Stimulated activated naive CD4-positive, alpha-beta T cell treated with Interleukin-2 at 50 U/mL for 16 hours (primary cell): ENCODE data around the gene PTGES3L.
"Not testable (repeated sequence)": the region's sequence is repeated elsewhere in the genome, so short reads cannot be mapped to it uniquely, and the experiment has no call there.

Experiments
- DNase-seq: peaks from one replicate; lab custom pipeline; 2025; lab: John Stamatoyannopoulos, UW

The PTGES3L gene

DNA sequence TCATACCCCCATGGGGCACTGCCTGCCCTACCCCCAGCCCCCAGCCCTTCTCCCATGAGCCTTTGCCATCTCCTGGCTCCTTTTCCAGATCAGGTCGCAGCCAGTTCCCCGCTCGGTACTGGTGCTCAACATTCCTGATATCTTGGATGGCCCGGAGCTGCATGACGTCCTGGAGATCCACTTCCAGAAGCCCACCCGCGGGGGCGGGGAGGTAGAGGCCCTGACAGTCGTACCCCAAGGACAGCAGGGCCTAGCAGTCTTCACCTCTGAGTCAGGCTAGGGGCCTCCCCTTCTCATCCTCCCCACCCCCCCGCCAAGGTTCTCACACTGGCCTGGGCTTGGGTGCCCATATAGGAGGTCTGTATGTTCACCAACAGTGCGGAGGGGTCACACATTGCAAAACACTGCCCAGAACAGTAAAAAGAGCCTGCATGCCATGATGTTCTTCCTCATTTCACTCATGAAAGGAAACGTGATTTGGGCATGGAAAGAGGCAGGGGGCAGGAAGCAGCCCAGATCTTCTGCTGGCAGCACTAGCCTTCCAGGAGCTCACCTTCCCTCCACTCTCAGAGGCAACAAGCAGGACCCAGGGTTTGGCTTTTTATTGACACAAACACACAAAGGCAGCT is 34.3 kb upstream of the PTGES3L start:
- DNase-seq: no peak

DNA sequence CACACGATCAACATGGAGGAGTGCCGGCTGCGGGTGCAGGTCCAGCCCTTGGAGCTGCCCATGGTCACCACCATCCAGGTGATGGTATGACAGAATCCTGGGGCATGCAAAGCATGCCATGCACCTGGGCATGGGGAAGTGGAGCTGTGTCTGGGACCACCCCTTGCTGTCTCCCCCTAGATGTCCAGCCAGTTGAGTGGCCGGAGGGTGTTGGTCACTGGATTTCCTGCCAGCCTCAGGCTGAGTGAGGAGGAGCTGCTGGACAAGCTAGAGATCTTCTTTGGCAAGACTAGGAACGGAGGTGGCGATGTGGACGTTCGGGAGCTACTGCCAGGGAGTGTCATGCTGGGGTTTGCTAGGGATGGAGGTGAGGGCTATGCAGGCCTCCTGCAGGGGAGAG is 33.4 kb upstream of the PTGES3L start:
- no peak for DNase-seq

DNA sequence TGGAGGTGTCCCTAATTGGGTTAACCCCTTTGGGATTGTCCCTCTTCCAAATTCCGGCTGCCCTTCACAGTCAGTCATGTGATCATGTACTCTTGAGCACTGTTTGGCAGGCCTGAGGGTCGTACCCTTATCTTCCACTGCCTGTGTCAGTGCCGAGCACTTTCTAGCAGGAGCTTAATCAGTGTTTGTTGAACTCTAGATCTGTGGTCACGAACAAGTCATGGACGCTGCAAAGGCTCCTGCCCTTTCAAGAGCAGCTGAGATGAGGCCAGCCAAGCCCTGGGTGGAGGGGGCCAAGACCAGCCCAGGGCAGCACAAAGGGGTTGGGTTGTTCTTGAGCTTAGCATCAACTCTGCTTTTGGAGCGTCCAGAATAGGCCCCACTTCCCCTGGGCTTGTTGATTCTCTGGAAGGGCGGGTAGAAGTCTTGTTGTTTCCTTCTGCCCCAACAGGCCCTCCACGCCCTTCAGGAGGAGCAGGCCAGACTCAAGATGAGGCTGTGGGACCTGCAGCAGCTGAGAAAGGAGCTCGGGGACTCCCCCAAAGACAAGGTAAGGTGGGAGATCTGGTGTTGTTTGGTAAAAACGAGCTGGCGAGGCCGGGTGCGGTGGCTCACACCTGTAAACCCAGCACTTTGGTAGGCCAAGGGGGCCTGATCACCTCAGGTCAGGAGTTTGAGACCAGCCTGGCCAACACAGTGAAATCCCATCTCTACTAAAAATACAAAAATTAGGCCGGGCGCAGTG is 32.0 kb upstream of the PTGES3L start:
- DNase-seq: no peak

DNA sequence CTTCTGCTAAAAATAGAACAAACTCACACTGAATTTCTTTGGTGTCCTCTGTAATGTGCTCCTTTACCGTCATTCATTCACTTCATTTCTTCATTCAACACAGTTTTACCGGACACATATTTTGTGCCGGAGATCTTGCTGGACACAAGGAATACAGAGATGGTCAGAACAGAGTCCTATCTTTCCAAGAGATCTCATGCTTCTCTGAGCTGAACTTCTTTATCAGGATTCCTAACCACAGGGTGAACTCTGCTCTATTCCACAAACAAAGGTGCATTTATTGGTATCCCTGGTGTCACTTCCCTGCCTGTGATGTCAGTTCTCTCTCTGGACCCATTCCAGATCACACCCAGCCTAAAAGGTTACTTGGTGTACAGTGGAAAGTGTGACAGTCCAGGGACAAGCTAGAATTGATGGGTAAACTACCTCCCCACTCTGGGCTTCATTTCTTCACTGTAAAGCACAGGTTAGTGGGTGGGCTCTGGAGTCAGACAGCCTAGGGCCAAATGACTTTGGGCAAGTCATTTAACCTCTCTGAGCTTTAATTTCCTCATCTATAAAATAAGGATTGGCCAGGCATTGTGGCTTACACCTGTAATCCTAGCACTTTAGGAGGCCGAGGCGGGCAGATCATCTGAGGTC is 30.9 kb upstream of the PTGES3L start:
- no peak for DNase-seq

DNA sequence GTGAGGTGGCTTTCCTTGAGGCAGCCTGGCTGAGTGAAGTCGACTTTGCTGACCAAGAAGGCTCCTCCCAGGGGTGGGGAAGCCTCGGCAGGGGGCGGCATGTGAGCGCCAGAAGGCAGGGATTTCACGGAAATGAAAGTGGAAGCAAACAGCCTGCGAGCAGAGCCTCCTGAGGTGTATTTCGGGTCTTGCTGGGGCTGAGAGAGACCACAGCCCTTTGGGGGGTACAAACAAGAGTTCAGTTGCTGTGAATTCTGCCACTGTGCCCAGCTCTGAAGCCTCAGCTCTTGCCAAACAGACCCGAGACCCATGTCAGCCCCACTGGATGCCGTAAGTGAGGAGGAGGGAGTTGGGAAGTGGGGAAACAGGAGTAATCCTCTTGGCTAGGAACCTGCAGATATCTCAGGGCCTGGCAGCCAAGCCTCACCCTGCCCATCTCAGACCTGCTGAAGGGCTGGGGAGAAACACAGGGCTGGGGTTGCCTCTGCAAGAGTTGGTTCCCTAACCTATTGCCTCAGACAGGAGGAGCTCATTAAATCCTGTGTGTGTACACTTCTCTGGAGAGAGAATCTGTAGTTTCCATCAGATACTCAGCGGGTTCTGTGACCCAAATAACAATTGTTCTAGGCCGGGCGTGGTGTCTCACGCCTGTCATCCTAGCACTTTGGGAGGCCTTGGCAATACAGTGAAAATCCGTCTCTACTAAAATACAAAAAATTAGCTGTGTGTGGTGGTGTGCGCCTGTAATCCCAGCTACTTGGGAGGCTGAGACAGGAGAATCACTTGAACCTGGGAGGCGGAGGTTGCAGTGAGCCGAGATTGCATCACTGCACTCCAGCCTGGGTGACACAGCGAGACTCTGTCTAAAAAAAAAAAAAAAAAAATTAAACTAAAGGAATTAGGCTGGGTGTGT is 27.0 kb upstream of the PTGES3L start, which contains the start of gene IFI35:
Gene IFI35 (plus strand): TSS at position 146 of the 913 bp plus-strand sequence. CDS start 164 bp downstream, at position 310.
- peak; percentile 83 for DNase-seq

DNA sequence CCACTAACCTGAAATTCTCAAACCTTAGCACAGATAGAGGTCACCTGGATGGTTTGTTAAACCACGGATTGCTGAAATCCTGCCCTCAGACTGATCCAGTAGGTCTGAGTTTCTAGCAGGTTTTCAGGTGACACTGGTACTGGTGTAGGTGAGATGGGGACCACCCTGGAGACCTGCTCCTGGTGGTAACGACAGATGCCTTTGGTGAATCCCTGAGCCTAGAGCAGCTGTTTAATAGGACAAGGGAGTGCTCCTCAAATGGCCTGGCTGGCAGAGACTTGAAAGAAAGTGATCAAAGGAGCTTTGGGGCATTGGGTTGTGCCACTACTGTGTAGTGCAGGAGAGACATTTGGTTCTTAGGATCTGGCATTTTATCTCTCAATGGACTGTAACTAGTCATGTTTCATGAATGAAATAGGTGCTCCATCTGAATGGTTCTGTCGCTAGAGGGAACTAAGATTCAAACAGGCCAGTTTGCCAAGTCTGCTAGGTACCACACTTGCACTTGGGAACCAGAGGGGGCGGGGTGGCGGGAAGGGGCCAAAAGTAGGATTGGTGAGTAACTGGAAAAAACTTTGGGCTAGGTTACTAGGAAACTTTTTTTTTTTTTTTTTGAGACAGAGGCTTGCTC is 23.8 kb upstream of the PTGES3L start:
- no peak for DNase-seq

DNA sequence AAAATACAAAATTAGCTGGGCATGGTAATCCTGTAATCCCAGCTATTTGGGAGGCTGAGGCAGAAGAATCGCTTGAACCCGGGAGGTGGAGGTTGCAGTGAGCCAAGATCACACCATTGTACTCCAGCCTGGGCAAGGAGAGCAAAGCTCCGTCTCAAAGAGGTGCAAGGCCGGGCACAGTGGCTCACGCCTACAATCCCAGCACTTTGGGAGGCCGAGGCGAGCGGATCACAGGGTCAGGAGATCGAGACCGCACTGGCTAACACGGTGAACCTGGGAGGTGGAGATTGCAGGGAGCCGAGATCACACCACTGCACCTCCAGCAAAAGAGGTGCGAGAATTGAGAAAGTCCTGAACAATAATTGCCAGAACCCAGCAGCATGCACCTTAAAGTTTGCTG is 21.0 kb upstream of the PTGES3L start:
- not testable (repeated sequence) for DNase-seq

DNA sequence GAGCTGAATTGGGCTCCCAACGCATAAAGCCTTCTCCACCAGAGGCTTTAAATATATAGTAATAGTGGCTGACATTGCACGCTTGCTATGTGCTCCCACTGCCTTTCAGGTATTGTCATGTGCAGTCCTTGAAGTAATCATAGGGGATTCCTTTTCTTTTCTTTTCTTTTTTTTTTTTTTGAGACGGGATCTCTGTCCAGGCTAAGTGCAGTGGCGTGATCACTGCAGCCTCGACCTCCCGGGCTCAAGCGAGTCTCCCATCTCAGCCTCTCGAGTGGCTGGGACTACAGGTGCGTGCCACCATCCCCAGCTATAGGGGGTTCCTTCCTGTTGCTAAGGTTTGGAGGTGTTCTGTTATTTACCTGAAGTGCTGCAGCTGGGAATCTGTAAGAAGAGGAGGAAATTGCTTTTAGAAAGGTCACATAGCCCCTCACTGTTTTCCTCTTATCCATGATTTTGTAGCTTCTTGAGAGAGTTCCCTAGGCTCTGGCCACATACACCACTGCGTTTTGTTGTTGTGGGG is 19.2 kb upstream of the PTGES3L start:
- DNase-seq: no peak

DNA sequence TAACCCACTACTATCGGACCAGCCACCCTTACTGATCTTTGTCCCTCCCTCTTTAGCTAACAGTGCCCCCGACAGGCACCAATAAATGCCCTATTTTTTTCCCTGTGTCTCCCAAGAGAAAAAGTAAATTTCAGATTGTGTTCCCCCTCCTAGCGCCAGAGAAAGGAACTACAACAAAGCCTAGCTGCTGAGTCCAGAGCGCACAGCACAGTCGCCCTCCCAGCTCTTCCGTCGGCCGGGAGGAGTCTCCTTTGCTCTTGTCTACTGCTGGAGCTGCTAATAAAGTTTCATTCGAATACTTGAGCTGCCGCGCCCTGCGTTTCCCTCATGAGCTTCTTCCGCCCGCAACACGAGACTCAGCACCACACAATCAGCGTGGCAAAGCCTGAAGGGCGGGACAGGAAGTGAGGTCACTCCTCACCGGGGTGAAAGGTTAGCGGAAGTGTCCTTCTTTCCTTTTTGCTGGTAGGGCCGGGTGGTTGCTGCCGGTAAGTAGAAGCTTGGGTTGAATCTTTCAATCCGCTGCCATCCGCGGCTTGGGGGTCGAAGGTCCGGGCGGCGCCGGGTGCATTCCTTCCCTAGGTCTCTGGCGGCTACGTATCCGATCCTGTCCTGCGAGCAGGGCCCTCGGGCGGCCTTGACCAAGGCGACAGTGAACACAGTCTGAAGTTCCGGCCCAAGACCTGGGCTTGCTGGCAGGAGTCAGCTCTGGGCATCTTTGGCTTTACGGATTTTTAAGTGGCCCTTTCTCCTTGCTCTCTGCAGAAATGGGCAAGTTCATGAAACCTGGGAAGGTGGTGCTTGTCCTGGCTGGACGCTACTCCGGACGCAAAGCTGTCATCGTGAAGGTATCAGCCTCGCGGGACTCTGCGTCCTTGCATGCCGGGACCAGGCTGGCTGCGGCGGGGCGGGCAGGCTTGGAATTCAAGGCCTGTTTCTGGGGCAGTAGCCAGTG is 18.4 kb upstream of the PTGES3L start, which contains the start of gene RPL27:
Gene RPL27 (plus strand): TSS at position 436 of the 955 bp plus-strand sequence. CDS start 332 bp downstream, at position 768.
- DNase-seq: peak; percentile 97

DNA sequence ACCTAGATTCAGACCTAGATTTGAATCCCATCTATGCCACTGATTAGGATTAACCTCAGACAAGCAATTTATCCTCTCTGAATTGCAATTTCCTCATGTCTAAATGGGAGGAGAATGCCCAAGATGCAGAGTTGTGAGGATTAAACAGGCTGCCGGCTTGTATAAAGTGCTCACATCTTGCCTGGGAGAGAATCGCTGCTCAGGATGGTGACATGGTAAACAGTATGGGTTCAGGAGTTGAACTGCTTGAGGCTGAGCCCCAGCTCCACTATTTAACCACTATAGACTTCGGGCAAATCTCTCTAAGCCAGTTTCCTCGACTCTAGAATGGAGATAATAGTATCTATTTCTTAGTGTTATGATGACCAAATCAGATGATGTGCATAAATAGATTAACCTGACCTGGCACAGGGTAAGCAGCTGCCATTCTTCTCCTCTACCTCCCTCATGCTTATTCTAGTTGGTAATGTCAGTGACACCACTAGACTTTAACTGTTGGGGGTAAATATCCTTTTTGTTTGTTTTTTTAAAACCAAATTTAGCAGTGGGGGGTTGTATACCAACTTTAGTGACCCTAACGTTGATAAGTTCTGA is 17.6 kb upstream of the PTGES3L start:
- DNase-seq: no peak

DNA sequence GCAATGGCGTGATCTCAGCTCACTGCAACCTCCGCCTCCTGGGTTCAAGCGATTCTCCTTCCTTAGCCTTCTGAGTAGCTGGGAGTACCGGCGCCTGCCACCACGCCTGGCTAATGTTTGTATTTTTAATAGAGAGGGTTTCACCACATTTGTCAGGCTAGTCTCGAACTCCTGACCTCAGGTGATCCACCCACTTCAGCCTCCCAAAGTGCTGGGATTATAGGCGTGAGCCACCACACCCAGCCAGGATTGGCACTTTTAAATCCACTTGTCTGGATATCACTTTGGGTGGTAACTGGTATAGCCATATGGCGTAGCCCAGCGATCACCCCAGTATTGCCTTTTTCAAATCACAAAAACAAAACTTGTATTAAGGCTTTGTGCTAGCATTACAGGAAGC is 14.0 kb upstream of the PTGES3L start:
- DNase-seq: not testable (repeated sequence)

DNA sequence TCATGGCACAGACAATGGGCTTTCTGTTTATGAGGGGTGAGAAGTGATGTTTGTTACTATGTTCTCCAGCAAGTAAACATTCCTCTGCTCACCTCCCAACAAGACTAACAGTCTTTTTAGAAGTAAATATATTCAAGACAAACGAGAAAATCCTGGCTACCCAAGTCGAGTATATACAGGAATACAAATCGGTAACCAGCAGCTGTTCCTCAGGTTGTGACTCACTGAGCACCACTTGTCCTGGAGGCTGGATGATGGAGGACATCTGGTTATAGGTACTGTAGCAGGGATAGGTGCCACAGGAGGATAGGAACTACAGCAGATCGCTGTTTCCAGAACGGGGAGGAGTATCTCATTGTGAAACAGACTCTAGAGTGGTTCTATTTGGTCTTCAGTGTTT is 13.0 kb upstream of the PTGES3L start:
- no peak for DNase-seq

DNA sequence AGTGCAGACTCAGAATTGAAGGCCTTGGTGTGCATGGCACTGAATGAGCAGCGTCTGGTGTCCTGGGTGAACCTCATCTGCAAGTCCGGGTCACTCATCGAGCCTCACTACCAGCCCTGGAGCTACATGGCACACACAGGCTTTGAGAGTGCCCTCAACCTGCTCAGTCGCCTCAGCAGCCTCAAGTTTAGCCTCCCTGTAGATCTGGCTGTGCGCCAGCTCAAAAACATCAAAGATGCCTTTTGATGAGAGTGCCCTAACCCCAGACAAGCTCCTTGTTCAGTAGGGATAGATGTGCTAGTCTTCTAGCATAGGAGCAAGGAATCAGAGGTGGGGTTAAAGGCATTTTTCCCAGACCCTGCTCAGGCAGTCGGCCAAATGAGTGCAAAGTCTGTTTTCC is 11.6 kb upstream of the PTGES3L start:
- no peak for DNase-seq

DNA sequence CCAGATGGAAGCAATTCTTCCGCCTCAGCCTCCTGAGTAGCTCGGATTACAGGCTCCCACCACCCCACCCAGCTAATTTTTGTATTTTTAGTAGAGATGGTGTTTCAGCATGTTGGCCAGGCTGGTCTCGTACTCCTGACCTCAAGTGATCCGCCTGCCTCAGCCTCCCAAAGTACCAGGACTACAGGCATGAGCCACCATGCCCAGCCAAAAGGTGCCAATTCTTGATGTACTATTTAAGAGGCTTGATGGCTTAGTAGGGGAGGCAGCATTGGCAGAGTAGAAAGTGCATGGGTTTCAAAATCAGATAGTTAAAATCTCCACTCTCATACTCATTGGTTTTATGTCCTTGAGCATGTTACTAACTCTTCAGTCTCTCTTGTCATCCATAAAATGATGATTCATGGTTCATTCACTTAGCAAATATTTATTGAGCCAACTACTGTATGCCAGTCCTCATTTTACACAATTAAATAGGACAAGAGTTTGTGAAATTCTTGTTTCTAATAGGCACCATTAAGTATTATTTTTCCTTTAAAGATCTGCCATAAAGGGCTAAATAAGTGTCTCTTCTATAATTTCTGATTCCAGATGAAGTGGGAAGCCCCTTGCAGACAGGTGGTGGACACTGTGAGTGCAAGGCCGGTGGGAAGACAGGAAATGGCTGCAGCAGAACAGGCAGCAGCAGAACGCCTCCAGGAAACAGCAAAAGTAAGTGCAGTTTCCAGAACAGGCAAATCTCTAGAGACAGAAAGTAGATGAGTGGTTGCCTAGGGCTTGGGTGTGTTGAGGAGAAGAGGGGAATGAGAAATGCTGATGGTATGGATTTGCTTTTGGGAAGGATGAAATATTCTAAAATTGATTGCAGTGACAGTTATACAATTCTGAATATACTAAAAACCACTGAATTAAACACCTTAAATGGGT is 10.1 kb upstream of the PTGES3L start:
- DNase-seq: no peak

DNA sequence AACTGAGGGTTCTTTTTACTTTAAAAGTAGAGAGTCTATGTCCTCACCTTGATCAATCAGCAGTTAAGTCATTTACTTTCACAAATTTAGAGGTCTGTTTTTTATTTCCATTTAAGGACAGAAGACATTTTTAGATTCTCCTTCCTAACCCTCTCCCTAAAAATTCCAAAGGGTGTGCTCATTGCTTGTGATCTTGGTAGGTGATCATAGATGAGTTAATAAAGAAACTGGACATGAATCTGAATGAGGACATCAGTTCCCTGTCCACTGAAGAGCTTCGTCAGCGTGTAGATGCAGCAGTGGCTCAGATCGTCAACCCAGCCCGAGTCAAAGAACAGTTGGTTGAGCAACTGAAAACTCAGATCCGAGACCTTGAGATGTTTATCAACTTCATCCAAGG is 9.3 kb upstream of the PTGES3L start:
- no peak for DNase-seq

DNA sequence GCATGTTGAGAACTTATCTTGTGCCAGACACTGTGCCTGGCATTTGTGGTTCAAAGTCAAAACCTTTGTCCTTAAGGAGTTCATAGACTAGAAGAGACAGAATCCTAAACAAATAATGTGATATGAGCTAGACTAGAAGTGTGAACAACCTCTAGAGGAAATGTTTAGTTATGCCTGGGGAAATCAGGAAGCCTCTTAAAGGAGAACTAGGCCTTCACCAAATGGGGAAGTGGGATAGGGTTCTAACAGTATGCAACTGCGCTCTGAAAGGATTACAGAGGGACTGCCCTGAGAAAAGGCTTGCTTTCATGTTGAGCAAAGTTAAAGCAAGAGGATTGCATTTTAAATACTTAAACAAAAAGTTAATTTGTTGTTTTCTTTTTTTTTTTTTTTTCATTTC is 5.3 kb upstream of the PTGES3L start:
- no peak for DNase-seq

DNA sequence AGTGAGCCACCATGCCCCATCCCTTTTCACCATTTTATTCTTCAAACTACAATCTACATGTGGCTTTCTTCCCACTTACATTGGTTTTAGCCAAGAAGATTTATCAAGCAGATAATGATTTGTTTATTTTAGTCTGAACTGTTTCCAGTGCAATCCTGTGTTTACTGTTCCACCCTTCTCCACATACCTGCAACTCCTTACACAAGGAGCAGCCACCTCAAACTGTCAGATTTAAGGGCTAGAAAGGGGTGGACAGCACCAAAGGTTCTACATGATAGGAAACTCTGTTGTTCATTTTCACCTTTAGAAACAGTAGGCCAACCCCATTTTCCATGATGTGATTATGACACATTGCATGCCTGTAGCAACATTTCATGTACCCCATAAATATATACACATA is 2.4 kb upstream of the PTGES3L start:
- no peak for DNase-seq

DNA sequence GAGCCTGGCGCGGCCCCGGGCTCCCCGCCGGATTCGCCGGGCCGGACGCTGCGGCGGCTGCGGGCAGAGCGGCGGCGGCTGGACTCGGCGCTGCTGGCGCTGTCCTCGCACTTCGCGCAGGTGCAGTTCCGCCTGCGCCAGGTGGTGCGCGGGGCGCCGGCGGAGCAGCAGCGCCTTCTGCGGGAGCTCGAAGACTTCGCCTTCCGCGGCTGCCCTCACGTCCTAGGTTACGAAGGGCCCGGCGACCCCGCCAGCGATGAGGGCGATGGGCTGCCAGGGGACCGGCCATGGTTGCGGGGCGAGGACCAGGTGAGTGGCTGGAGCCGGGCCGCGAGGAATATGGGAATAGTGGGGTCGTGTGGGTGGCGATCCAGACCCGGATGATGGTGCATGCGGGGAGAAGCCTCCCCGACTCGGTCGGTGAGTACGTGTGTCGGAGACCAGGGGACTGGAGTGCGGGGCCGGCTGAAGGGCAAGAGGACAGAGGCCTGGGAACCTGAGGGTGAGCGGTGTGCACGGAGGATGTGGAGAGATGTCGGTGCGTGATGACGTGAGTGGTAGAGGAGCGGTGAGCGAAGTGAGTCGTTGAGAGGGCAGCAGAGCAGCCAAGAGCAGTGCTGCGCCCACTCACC is 1.0 kb upstream of the PTGES3L start:
- DNase-seq: peak; percentile 65
